Pancreas (tissue), 10 donors: ENCODE data around the gene PAWR. TPM values are rescaled to one million over a fixed set of nuclear protein-coding genes. Genes with fewer than 3 reads are reported as not detected.
A peak's percentile ranks its signal among the peaks of the same experiment; 100 is the strongest.
"Not testable (repeated sequence)": the region's sequence is repeated elsewhere in the genome, so short reads cannot be mapped to it uniquely, and the experiment has no call there.

Source experiments
- ATAC-seq, 4 donors: fragments of 200-7000 bp; cut with Tn5 transposase; one replicate each; pipeline versions ENCODE4 v1.8.0 to v1.9.1; 2020; ENCODE audit warnings: mild to moderate bottlenecking in 4 of 4, moderate library complexity in 4 of 4
- DNase-seq, 6 donors: peaks; one replicate each; pipeline ENCODE4 v3.0.0-alpha.2; 2020
- FAIRE-seq: peaks from 2 replicates; lab custom pipeline; 2012; peaks lifted over from hg19 to GRCh38; lab: Jason Lieb, UNC
- H3K27ac ChIP-seq, 4 donors: fragments of 200-600 bp; sonication (generic); 1 replicate in 3 of 4; 2 replicates in 1 of 4; pipeline versions ENCODE4 v1.5.0 to v1.8.0; 2020
- H3K27me3 ChIP-seq, 4 donors: fragments of 200-600 bp; one replicate each; pipeline ENCODE4 v1.8.0; 2021
- H3K36me3 ChIP-seq, 3 donors: fragments of 200-600 bp; sonication (generic) in 1 of 3; one replicate each; pipeline versions ENCODE4 v1.5.0 to v1.8.0; 2020 to 2021
- H3K4me1 ChIP-seq, 3 donors: fragments of 200-600 bp; one replicate each; pipeline ENCODE4 v1.8.0; 2021
- H3K4me3 ChIP-seq, 4 donors: fragments of 200-600 bp; sonication (generic) in 2 of 4; one replicate each; pipeline versions ENCODE4 v1.5.0 to v1.8.0; 2020 to 2021
- H3K9me3 ChIP-seq, 4 donors: fragments of 200-600 bp; one replicate each; pipeline ENCODE4 v1.8.0; 2021
- WGBS, 2 donors: extraction: QIAGEN DNeasy Blood & Tissue Kit; methylation state at CpG; one replicate each; pipeline ENCODE4 v1.1.7; 2013; 5-methylcytosine and 5-hydroxymethylcytosine counted together
- intact Hi-C, 3 donors: fragments of 100-400 bp; cut with DNase I; formaldehyde crosslinking; loops; one replicate each; pipeline versions ENCODE4 v1.11.1 to v1.14.2; 2022
- polyA plus RNA-seq, 2 donors: library from polyadenylated mRNA; stranded (reverse); fragments of 200-250 nt; gene quantifications; one replicate each; pipeline ENCODE4 v1.2.3, GENCODE V29; 2013
- total RNA-seq, 6 donors: library from RNA; stranded (reverse); fragmentation: NEBNext Ultra II Directional in 4 of 6; extraction: Animal tissue kit (Norgen Biotek cat#: 25700) in 4 of 6; gene quantifications; one replicate each; pipeline versions ENCODE4 v1.2.1 to v1.2.4, GENCODE V29; 2021 to 2023
- TF ChIP-seq, protein P1 (sequence below), 4 donors: fragments of 200-600 bp; sonication (generic) in 3 of 4; IDR thresholded peaks; one replicate each; pipeline versions ENCODE4 v1.5.0 to v1.8.0; 2021; ENCODE audit warnings: antibody characterized with exemption in 4 of 4
- donor health status: healthy with polysubstance abuse.
- donor health status: DM: no; HTN: no; CAD: no; lungs with moderate emphysema.
- donor health status: DM: no; HTN: no; CAD: no.
- donor health status: control.
- donor health status: control.
- donor health status: Bipolar disorder and iron deficiency.
- donor health status: DM: yes; HTN: yes; CAD: no.
- donor health status: DM: no; HTN: no; CAD: no.
- donor health status: DM: no; HTN: no; CAD: no.
- donor health status: DM: yes; HTN: yes; CAD: no.

The PAWR gene
- total and polyA plus RNA-seq, 8 donors: 18.8 to 64.4 (median 37.3) TPM

DNA sequence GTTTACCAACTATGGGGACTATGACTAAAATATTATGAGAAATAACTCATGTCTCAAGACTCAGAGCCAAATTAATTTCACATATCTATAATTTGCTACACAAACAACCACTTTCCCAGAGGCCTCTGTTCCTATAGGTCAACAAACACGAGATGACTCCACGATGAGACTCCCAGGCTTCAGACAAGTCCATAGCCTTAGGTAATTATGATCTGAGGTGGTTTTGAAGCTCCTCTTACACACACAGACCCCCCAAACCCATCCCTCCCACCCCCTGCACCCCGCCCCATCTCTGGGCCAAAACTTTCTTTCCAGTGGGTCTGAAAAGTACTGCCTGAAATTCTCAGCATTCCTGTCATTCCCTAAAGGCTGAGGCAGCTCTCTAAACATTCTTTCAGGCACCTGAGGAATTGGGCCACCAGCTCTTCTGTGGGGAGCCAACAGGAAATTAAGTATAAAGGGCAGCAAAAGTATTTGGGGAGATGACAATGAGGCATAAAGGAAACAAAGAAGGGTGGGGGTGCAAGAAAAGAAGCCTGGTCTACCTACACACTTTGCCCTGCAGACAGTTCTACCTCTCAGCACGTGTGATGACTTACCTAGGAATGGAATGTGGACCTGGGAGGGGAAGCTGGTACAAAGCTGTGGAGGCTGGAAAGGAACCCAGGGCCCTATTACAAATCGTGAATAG, 143.6 kb downstream of the PAWR start:
- H3K27me3 ChIP-seq: no peaks in the 10 kb centered on the region
- H3K27ac ChIP-seq: peak overlapping the region; percentile 14 to 62 (median 48)
- H3K36me3 ChIP-seq: no peaks in the 10 kb centered on the region
- no peaks in the 10 kb centered on the region for H3K9me3 ChIP-seq
- H3K4me3 ChIP-seq: no peak overlapping the region
- intact Hi-C loops: no loop called here
- peaks cover 15 to 29% (median 27%) of the 10 kb centered on the region in 3 donors for H3K4me1 ChIP-seq
- TF ChIP-seq, protein P1, sequence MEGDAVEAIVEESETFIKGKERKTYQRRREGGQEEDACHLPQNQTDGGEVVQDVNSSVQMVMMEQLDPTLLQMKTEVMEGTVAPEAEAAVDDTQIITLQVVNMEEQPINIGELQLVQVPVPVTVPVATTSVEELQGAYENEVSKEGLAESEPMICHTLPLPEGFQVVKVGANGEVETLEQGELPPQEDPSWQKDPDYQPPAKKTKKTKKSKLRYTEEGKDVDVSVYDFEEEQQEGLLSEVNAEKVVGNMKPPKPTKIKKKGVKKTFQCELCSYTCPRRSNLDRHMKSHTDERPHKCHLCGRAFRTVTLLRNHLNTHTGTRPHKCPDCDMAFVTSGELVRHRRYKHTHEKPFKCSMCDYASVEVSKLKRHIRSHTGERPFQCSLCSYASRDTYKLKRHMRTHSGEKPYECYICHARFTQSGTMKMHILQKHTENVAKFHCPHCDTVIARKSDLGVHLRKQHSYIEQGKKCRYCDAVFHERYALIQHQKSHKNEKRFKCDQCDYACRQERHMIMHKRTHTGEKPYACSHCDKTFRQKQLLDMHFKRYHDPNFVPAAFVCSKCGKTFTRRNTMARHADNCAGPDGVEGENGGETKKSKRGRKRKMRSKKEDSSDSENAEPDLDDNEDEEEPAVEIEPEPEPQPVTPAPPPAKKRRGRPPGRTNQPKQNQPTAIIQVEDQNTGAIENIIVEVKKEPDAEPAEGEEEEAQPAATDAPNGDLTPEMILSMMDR (IDR thresholded peaks at IDR 0.05): no peak
- ATAC-seq (peak; percentile 81 to 84 (median 82)), DNase-seq (peak in 3 of 6 donors; percentile 32 to 48 (median 36)), FAIRE-seq (no peak)
- WGBS, 2 donors: 39 to 55% methylated on average over 5 of the region's 5 CpGs

- peak overlapping the region; percentile 14 to 62 (median 42) for H3K27ac ChIP-seq
- no peak for ATAC-seq
- 79 to 84% methylated on average over 5 of the region's 5 CpGs for WGBS, 2 donors
Observed at GRCh38 chr12:79546466-79547043, 144.2 kb downstream of the PAWR start.

DNA sequence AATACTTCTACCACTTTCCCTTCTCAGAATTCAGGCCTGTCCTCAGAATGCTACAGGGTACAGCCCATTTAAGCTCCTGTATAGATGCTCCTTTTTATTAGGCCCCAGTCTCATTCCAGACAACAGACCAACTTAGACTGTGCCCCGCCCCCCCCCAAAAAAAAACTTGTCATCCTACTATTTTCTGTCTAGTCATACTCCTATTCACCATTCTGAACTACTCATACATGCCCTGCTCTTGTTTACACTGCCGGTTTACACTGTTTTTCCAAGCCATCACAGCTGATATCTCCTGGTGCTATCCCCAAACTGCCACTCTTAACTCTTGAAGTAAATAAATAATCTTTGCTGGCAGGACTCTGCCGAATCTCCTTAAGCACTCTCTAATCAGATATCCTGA, 146.3 kb downstream of the PAWR start:
- H3K27ac ChIP-seq, H3K9me3 ChIP-seq, H3K36me3 ChIP-seq, ATAC-seq, DNase-seq, H3K4me3 ChIP-seq, H3K27me3 ChIP-seq, FAIRE-seq, intact Hi-C loops: not testable (repeated sequence)
- H3K4me1 ChIP-seq: peaks cover 15 to 21% (median 18%) of the 10 kb centered on the region in 3 donors
- WGBS, 2 donors: 55 to 59% methylated on average over 3 of the region's 3 CpGs

More at GRCh38 chr12:79546466-79547043, 144.2 kb downstream of the PAWR start:
- intact Hi-C loops: no loop called here
- Histone ChIP-seq H3K4me3 (no peak overlapping the region), H3K9me3 (no peaks in the 10 kb centered on the region), H3K36me3 (no peaks in the 10 kb centered on the region), H3K4me1 (peaks cover 15 to 29% (median 27%) of the 10 kb centered on the region in 3 donors), H3K27me3 (no peaks in the 10 kb centered on the region)
- no peak for DNase-seq
- no peak for FAIRE-seq
- TF ChIP-seq, protein P1 (IDR thresholded peaks at IDR 0.05): no peak

- Histone ChIP-seq H3K4me1 (no peaks in the 10 kb centered on the region), H3K27me3 (no peaks in the 10 kb centered on the region), H3K27ac (no peak overlapping the region), H3K36me3 (no peaks in the 10 kb centered on the region), H3K4me3 (no peak overlapping the region), H3K9me3 (no peaks in the 10 kb centered on the region)
- DNase-seq (no peak), FAIRE-seq (no peak), ATAC-seq (no peak)
- 90 to 94% methylated on average over 3 of the region's 3 CpGs for WGBS, 2 donors
- TF ChIP-seq, protein P1 (IDR thresholded peaks at IDR 0.05): no peak
- intact Hi-C loops: no loop called here
Observed at GRCh38 chr12:79537675-79538074, 153.1 kb downstream of the PAWR start.

- intact Hi-C loops: no loop called here
- H3K27me3 ChIP-seq: no peaks in the 10 kb centered on the region
- ATAC-seq (no peak), DNase-seq (no peak), FAIRE-seq (no peak)
- no peak overlapping the region for H3K27ac ChIP-seq
- WGBS, 2 donors: 91 to 98% methylated on average over 2 of the region's 2 CpGs
- H3K36me3 ChIP-seq: no peaks in the 10 kb centered on the region
- TF ChIP-seq, protein P1 (IDR thresholded peaks at IDR 0.05): no peak
- H3K4me1 ChIP-seq: no peaks in the 10 kb centered on the region
- H3K4me3 ChIP-seq: no peak overlapping the region
- no peaks in the 10 kb centered on the region for H3K9me3 ChIP-seq
Observed at GRCh38 chr12:79535751-79536150, 155.0 kb downstream of the PAWR start.

Other genes with a start within 250 kb of the PAWR start
- gene PPP1R12A, start 244.1 kb upstream of the PAWR start, total RNA-seq: 10 to 100 TPM; 12.7 to 31.7 (median 16.0) TPM
- 10 to 100 TPM in 1 of 2 donors, 1 to 10 TPM in 1; 6.1 to 11.8 TPM for gene PPP1R12A, start 244.1 kb upstream of the PAWR start, polyA plus RNA-seq